ENCODE data around the gene BAX.

The BAX gene

DNA sequence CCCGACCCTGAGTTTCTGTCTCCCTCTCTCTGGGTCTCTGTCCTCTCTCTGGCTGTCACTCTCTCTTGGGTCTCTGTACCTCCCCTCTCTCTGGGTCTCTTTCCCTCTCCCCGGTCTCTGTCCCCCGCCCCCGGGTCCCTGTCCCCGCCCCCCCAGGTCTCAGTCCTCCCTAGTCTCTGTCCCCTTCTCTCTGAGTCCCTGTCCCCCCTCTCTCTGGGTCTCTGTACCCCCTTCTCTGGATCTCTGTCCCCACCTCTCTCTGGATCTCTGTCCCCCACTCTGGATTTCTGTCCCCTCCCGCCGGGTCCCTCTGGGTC lies 8.1 kb downstream of the BAX start:
- H3K4me3 ChIP-seq (ENCODE audit: low read depth, low read length) = peak overlapping the region; percentile 70
- TF ChIP-seq, protein P1, sequence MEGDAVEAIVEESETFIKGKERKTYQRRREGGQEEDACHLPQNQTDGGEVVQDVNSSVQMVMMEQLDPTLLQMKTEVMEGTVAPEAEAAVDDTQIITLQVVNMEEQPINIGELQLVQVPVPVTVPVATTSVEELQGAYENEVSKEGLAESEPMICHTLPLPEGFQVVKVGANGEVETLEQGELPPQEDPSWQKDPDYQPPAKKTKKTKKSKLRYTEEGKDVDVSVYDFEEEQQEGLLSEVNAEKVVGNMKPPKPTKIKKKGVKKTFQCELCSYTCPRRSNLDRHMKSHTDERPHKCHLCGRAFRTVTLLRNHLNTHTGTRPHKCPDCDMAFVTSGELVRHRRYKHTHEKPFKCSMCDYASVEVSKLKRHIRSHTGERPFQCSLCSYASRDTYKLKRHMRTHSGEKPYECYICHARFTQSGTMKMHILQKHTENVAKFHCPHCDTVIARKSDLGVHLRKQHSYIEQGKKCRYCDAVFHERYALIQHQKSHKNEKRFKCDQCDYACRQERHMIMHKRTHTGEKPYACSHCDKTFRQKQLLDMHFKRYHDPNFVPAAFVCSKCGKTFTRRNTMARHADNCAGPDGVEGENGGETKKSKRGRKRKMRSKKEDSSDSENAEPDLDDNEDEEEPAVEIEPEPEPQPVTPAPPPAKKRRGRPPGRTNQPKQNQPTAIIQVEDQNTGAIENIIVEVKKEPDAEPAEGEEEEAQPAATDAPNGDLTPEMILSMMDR (IDR thresholded peaks at IDR 0.05; ENCODE audit: insufficient read depth, low read depth, low read length, missing control alignments) = no peak
- DNase-seq (ENCODE audit: low read depth) = peak; percentile 36

- H3K4me3 ChIP-seq (ENCODE audit: low read depth, low read length) = peak overlapping the region; percentile 70
- peak; percentile 89 for DNase-seq (ENCODE audit: low read depth)
- TF ChIP-seq, protein P1 (IDR thresholded peaks at IDR 0.05; ENCODE audit: insufficient read depth, low read depth, low read length, missing control alignments) = no peak
These were observed 8.9 kb downstream of the BAX start for GRCh38 chr19:48963371-48964204.

- DNase-seq (ENCODE audit: low read depth) = no peak
- TF ChIP-seq, protein P1 (IDR thresholded peaks at IDR 0.05; ENCODE audit: insufficient read depth, low read depth, low read length, missing control alignments) = no peak
- peak overlapping the region; percentile 70 for H3K4me3 ChIP-seq (ENCODE audit: low read depth, low read length)
These were observed 9.7 kb downstream of the BAX start for GRCh38 chr19:48964205-48965039.

DNA sequence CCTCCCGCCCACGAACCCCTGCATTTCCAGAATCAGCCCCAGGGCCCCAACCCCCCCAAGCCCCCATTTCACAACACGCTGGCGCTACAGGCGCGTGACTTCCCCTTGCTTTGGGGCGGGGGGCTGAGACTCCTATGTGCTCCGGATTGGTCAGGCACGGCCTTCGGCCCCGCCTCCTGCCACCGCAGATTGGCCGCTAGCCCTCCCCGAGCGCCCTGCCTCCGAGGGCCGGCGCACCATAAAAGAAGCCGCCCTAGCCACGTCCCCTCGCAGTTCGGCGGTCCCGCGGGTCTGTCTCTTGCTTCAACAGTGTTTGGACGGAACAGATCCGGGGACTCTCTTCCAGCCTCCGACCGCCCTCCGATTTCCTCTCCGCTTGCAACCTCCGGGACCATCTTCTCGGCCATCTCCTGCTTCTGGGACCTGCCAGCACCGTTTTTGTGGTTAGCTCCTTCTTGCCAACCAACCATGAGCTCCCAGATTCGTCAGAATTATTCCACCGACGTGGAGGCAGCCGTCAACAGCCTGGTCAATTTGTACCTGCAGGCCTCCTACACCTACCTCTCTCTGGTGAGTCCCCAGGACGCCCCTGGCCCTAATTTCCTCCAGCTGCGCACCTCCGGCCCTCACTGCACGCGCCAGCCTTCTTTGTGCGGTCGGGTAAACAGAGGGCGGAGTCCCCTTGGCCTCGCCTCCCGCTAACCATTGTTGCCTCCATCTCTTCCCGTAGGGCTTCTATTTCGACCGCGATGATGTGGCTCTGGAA lies 10.5 kb downstream of the BAX start, which contains the start of gene FTL:
Gene FTL, plus strand, starts transcription at position 270 of the 766 bp plus-strand sequence. Its CDS starts 199 bp downstream, at position 469.
- peak within 1 kb of the TSS; percentile 82 for H3K4me3 ChIP-seq (ENCODE audit: low read depth, low read length)
- DNase-seq (ENCODE audit: low read depth) = peak; percentile 98
- TF ChIP-seq, protein P1 (IDR thresholded peaks at IDR 0.05; ENCODE audit: insufficient read depth, low read depth, low read length, missing control alignments) = no peak

DNA sequence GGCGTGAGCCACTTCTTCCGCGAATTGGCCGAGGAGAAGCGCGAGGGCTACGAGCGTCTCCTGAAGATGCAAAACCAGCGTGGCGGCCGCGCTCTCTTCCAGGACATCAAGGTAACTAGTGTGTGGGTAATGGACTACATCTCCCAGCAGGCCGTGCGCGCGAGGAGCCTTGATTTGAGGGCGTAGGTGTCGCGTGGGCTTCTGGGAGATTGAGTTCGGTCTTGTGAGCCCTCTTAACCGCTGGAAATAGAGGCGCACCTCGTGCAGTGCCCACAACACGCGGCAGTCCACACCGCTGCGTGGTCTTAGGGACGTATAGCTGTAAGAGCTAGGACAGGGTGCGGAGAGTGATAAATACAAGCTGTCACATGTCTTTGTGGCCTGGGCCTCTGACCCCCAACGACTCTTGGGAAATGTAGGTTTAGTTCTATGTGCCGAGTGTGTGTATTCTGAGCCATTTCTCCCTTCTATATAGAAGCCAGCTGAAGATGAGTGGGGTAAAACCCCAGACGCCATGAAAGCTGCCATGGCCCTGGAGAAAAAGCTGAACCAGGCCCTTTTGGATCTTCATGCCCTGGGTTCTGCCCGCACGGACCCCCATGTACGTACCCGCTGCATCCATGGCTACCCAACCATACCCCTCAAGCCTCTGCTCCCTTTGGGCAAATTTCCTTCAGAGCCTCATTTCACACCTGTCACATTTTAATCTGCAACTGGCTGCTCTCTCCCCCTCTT lies 11.3 kb downstream of the BAX start:
- peak; percentile 94 for DNase-seq (ENCODE audit: low read depth)
- TF ChIP-seq, protein P1 (IDR thresholded peaks at IDR 0.05; ENCODE audit: insufficient read depth, low read depth, low read length, missing control alignments) = no peak
- H3K4me3 ChIP-seq (ENCODE audit: low read depth, low read length) = peak overlapping the region; percentile 82
